GM10266 (cell line): Measurements from ENCODE around the gene CROCC2.

Experiments
- DNase-seq: peaks from one replicate; pipeline ENCODE4 v3.0.0; 2012; ENCODE audit errors: extremely low spot score
- TF ChIP-seq, protein P1 (sequence below): IDR thresholded peaks from 2 replicates; pipeline ENCODE4 v1.5.1; 2012; ENCODE audit warnings: mild to moderate bottlenecking, low read depth; ENCODE audit not compliant: control insufficient read depth, insufficient read depth; ENCODE audit errors: missing control alignments

Gene CROCC2

DNA sequence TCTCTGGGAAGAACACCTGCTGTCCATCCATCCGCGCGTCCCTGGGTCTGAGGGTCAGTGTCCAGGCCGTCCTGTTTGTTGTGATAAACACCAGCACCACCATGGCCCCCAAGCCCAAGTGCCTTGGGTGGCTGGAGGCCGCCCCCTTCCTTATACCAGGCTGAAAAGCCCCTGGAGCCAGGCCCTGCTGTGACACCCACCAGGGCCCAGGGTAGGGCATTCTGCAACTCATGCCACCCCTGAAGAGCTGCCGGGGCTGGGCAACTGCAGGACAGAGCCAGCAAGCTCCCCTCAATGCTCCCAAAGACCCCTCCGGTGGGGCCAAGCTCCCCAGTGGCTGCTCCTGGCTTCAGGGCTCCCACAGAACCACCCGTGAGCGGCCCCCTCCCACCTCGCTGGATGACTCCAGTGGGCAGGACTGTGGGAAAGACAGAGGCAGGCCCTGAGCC, 60.3 kb downstream of the CROCC2 start:
- no peak for DNase-seq
- TF ChIP-seq, protein P1, sequence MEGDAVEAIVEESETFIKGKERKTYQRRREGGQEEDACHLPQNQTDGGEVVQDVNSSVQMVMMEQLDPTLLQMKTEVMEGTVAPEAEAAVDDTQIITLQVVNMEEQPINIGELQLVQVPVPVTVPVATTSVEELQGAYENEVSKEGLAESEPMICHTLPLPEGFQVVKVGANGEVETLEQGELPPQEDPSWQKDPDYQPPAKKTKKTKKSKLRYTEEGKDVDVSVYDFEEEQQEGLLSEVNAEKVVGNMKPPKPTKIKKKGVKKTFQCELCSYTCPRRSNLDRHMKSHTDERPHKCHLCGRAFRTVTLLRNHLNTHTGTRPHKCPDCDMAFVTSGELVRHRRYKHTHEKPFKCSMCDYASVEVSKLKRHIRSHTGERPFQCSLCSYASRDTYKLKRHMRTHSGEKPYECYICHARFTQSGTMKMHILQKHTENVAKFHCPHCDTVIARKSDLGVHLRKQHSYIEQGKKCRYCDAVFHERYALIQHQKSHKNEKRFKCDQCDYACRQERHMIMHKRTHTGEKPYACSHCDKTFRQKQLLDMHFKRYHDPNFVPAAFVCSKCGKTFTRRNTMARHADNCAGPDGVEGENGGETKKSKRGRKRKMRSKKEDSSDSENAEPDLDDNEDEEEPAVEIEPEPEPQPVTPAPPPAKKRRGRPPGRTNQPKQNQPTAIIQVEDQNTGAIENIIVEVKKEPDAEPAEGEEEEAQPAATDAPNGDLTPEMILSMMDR, result no peak

DNA sequence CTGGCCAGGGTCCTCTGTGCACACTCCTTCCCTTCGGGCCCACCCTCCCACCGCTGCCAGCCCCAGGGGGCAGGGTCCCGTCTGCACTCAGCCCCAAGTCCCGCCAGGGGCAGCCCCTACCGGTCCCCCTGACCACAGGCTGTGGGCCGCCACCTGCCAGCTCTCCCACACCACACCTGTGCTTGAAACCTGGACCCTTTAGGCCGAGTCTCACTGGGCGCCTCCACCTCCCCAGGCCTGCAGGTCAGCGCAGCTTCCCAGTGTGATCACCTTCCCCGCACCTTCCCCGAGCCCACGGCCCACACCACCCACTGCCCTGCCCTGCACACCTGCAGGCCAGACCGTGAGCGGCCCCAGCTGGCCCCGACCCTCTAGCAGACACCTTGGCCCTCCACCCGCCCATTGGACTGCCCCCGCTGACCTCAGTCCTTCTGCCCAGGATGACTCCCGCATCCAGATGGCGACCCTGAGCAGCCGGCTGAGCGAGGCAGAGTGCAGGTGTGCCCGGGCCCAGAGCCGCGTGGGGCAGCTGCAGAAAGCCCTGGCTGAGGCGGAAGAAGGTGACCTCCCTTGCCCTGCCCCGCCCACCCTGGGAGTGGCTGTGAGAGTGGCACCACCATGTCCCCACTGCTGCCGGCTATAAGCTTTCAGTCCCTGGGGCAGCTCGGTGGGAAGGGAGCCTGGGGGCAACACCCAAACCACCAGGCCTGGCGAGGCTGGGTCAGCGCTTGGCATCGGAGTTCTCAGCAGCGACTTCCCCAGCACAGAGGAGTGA, 61.0 kb downstream of the CROCC2 start:
- TF ChIP-seq, protein P1, result no peak
- no peak for DNase-seq

DNA sequence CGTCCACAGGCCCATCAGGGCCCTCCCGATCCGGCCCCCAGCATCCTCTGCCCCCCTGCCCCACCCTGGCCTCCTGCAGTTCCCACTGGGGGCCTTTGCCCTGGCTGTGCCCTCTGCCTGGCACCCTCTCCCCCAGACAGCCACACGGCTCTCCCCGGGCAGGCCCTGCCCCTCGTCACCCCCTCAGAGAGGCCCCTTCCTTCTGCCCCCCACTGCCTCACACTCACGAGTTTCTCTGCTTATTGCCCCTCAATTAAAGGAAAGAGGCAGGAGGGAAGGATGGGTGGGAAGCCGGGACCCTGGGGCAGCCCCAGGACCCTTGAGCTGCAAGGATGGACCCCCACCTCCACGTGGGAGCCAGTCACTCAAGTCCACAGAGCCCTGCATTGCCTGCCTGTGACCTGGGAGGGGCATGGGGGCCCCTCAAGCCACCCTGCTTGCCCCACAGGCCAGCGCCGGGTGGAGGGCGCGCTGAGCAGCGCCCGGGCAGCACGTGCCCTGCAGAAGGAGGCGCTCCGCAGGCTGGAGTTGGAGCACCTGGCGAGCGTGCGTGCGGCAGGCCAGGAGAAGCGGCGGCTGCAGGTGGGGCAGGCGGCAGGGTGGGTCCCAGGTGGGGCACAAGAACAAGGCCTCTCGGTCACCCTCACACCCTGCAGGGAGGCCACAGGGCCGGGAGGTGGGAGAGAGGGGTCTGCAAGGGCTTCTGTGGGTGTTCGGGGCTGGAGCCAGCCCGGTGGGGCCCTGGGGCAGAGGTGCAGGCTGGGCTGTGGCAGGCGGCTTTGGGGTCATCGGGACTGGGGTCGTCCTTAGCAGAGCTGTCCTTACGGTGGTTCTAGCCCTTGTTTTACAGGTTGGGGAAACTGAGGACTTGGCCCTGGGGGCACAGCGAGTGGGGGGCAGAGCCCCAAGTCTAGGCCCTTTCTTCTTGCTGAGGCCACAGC, 61.8 kb downstream of the CROCC2 start:
- DNase-seq, result no peak
- TF ChIP-seq, protein P1, result no peak

DNA sequence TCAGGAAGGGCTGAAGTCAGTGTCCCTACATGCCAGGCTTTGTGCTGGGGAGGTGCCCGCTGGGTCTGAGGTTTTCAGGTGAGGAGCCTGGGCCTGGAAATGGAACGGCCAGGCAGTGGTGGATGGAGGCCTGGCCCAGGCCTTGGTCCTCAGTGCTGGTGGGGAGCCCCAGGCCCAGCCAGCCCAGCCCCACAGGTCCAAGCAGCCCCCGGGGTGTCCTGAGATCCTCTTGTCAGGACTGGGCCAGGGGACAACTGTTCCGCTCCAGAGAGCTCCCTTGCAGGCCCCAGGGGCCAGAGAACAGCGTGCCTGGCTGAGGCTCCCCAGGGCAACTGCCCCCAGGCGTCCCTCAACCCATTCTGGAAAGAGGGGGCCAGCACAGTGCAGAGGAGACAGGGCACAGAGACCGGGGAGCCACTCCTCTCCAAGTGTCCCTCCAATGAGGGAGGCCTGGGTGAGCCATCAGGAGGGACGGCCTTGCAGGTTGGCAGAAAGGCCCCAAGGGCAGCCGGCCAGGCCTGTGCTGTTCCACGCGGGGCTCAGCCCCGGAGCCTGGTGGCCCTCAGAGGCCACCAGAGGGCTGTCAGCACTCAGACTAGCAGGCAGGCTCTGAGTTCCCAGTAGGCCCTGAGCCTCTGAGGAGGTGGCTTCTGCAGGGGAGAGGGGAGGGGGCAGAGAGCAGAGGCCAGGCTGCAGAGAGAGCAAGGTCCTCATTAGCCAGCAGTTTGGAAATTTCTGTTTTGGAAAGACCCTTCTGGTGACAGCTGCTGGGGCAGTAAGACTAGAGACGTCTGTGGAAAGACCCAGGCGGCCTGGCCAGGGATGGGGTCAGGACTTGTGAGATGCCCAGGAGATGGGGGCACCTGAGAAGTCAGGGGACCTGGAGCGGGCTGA, 62.8 kb downstream of the CROCC2 start:
- TF ChIP-seq, protein P1, result peak; percentile 10

DNA sequence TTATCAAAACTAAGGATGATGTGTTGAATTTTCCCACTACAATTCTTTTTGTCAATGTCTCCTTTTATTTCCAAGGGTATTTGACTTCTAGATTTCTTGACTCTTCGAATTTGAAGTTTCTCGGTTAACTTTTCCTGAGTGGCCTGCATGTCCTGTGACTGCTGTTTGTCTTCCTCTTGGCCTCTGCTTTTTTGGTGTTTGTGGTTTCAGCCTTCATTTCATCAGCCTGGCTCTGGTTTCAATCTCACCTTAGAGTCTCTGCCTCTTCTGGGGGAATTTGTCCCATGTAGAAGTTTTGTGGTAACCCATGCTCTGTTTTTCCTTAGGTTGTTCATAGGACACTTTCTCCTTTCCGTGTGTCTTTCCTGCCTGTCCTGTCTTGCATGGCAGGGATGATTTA, 64.0 kb downstream of the CROCC2 start:
- no peak for DNase-seq
- TF ChIP-seq, protein P1, result no peak

More for the DNA sequence above, 62.8 kb downstream of the CROCC2 start:
- no peak for DNase-seq

DNA sequence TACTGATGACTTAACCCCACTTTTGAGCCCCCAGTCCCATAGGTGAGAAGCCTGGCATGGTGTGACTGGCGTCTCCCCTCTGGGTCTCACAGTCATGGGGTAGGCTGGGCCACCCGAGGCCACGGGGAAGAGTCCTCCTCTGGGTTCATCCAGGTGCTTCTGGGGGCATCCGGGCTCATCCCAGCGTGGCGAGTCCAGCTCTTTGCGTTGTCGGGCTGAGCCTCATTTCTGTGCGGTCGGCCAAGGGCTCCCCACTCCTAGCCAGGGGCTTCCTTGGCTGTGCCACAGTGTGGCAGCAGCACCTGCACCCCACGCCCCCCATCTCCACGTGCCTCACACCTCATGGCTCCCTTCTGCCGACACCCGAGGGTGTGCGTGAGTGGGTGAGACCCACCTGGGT, 64.7 kb downstream of the CROCC2 start:
- TF ChIP-seq, protein P1, result no peak
- no peak for DNase-seq
